PC-3 (cell line): Measurements from ENCODE around the gene ARHGEF3. TPM values are rescaled to one million over a fixed set of nuclear protein-coding genes. Genes with fewer than 3 reads are reported as not detected.

ENCODE experiments used
- ATAC-seq: fragments of 200-7000 bp; cut with Tn5 transposase; 2 replicates; pipeline ENCODE4 v1.9.1; 2020; ENCODE audit warnings: mild to moderate bottlenecking, moderate library complexity
- BruUV-seq: library from RNA; stranded (reverse); fragments of 400-500 nt; replicated peaks from 2 replicates; lab custom pipeline; 2021; lab: Mats Ljungman, UMichigan
- CTCF ChIA-PET: fragments of 300-600 bp; sonication (Branson Sonifier 250); formaldehyde crosslinking; loops from one replicate; lab custom pipeline; 2022; ENCODE audit warnings: antibody characterized with exemption; lab: Charles Lee
- POLR2A ChIA-PET: fragments of 300-600 bp; sonication (Branson Sonifier 250); formaldehyde crosslinking; loops from one replicate; lab custom pipeline; 2022; ENCODE audit warnings: antibody characterized with exemption; ENCODE audit not compliant: unreplicated experiment; lab: Charles Lee
- DNase-seq: peaks from one replicate; pipeline ENCODE4 v3.0.0-alpha.2; 2015
- H2AFZ ChIP-seq: fragments of 300-600 bp; sonication (generic); 2 replicates; pipeline ENCODE4 v1.6.0; 2016; ENCODE audit warnings: antibody characterized with exemption, low read length
- H3F3A ChIP-seq: fragments of 300-600 bp; sonication (generic); one replicate; pipeline ENCODE4 v1.6.0; 2017; ENCODE audit warnings: antibody characterized with exemption, low read length, control low read depth, mild to moderate bottlenecking; ENCODE audit not compliant: unreplicated experiment
- H3K27ac ChIP-seq: fragments of 300-600 bp; sonication (generic); 2 replicates; pipeline ENCODE4 v1.5.1; 2016; ENCODE audit warnings: mild to moderate bottlenecking, low read length
- H3K27me3 ChIP-seq: fragments of 300-600 bp; sonication (generic); 2 replicates; pipeline ENCODE4 v1.6.1; 2016; ENCODE audit warnings: low read length, mixed read lengths
- H3K36me3 ChIP-seq: fragments of 300-600 bp; sonication (generic); 2 replicates; pipeline ENCODE4 v1.6.1; 2016; ENCODE audit warnings: low read depth, mixed run types, low read length, mixed read lengths
- H3K4me1 ChIP-seq: fragments of 300-600 bp; sonication (generic); 2 replicates; pipeline ENCODE4 v1.5.1; 2016; ENCODE audit warnings: low read length; ENCODE audit not compliant: insufficient read depth
- H3K4me2 ChIP-seq: fragments of 300-600 bp; sonication (generic); 2 replicates; pipeline ENCODE4 v1.6.0; 2016; ENCODE audit warnings: low read length
- H3K4me3 ChIP-seq: fragments of 300-600 bp; sonication (generic); 2 replicates; pipeline ENCODE4 v1.5.1; 2016; ENCODE audit warnings: mild to moderate bottlenecking, low read length, mixed read lengths
- H3K79me2 ChIP-seq: fragments of 300-600 bp; sonication (generic); 2 replicates; pipeline ENCODE4 v1.6.1; 2017; ENCODE audit warnings: low read length, mixed read lengths
- H3K9ac ChIP-seq: fragments of 300-600 bp; sonication (generic); 2 replicates; pipeline ENCODE4 v1.6.0; 2016; ENCODE audit warnings: mild to moderate bottlenecking, low read length
- H3K9me2 ChIP-seq: fragments of 300-600 bp; sonication (generic); replicated peaks from 2 replicates; pipeline ENCODE4 v1.6.1; 2016; ENCODE audit warnings: mixed run types, low read length, mixed read lengths
- H3K9me3 ChIP-seq: fragments of 300-600 bp; sonication (generic); 2 replicates; pipeline ENCODE4 v1.6.1; 2016; ENCODE audit warnings: low read length, mixed read lengths
- H4K20me1 ChIP-seq: fragments of 300-600 bp; sonication (generic); 2 replicates; pipeline ENCODE4 v1.6.1; 2016; ENCODE audit warnings: low read length, mixed read lengths
- EZH2 ChIP-seq: fragments of 300-600 bp; sonication (generic); IDR thresholded peaks from one replicate; pipeline ENCODE4 v1.6.1; 2017; ENCODE audit warnings: antibody characterized with exemption, mild to moderate bottlenecking, low read length; ENCODE audit not compliant: unreplicated experiment
- EZH2phosphoT487 ChIP-seq: fragments of 300-600 bp; sonication (generic); IDR thresholded peaks from 2 replicates; pipeline ENCODE4 v1.6.1; 2018; ENCODE audit warnings: mild to moderate bottlenecking, antibody characterized with exemption, low read length, borderline replicate concordance
- intact Hi-C: fragments of 100-400 bp; cut with micrococcal nuclease; formaldehyde crosslinking; loops from 2 replicates; pipeline ENCODE4 v1.9.0; 2023
- total RNA-seq: library from RNA; depleted of rRNA; stranded (reverse); fragments of >200 nt; gene quantifications from 2 replicates; pipeline ENCODE4 v1.2.3, GENCODE V29; 2014
- TF ChIP-seq, protein P1 (sequence below): fragments of 300-600 bp; sonication (generic); conservative IDR thresholded peaks from 2 replicates; pipeline ENCODE4 v1.5.1; 2017; ENCODE audit warnings: antibody characterized with exemption, low read depth, mild to moderate bottlenecking, low read length

The ARHGEF3 gene
- total RNA-seq, 1 experiment from 2014 or later, result 8.7 TPM

DNA sequence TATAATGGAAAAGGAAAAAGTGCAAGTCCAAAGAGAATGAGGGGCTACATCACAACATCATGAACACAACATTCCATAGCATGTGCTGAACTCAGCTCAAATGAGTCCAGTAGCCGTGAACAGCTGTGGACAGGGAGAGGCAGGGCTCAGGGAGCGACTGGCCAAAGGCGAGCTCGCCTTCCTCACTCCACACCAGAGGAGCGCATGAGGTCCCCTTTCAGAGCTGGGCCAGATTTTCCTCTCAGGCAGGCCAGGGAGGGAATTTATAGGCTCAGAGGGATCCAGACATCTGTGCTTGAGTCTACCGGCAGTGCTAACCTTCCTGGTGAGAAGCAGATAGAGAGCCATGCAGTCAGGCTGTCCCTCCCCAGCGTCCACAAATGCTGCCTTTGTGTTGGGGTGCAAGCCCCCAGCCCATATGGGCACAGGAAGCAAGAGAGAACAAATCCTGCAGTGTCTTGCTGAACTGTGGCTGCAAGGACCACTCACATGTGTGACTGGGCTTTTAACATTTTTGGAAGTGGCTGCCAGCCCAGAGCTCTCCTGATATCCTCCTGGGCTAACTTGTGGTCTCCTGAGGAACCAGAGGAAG, 32.5 kb downstream of the ARHGEF3 start:
- DNase-seq (no peak), ATAC-seq (no peak)
- Histone ChIP-seq H3K36me3 (no peaks in the 10 kb centered on the region), H3K4me1 (no peaks in the 10 kb centered on the region), H3K27me3 (no peaks in the 10 kb centered on the region), H3F3A (no peaks in the 10 kb centered on the region), H2AFZ (no peak overlapping the region), H3K4me3 (no peak overlapping the region), H3K4me2 (no peak overlapping the region), H3K9ac (no peak overlapping the region), H3K79me2 (no peaks in the 10 kb centered on the region), H3K9me3 (no peaks in the 10 kb centered on the region), H3K9me2 (no peaks in the 10 kb centered on the region), H3K27ac (no peak overlapping the region), H4K20me1 (no peaks in the 10 kb centered on the region)
- ChIA-PET POLR2A (interaction anchor here (0.5 kb wide), 1 partner anchor 87 kb away, joined by 3 read pairs; no protein-coding TSS in a partner anchor), CTCF (no interaction called here)
- TF ChIP-seq, protein P1, sequence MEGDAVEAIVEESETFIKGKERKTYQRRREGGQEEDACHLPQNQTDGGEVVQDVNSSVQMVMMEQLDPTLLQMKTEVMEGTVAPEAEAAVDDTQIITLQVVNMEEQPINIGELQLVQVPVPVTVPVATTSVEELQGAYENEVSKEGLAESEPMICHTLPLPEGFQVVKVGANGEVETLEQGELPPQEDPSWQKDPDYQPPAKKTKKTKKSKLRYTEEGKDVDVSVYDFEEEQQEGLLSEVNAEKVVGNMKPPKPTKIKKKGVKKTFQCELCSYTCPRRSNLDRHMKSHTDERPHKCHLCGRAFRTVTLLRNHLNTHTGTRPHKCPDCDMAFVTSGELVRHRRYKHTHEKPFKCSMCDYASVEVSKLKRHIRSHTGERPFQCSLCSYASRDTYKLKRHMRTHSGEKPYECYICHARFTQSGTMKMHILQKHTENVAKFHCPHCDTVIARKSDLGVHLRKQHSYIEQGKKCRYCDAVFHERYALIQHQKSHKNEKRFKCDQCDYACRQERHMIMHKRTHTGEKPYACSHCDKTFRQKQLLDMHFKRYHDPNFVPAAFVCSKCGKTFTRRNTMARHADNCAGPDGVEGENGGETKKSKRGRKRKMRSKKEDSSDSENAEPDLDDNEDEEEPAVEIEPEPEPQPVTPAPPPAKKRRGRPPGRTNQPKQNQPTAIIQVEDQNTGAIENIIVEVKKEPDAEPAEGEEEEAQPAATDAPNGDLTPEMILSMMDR, result no peak
- TF ChIP-seq EZH2phosphoT487, result no peak
- TF ChIP-seq EZH2, result no peak
- BruUV-seq, result no TSS peak
- intact Hi-C loops, result no loop called here

- DNase-seq, result no peak
- CTCF ChIA-PET, result interaction anchor here (0.6 kb wide), 1 partner anchor 47 kb away, joined by 5 read pairs; no protein-coding TSS in a partner anchor
- Histone ChIP-seq H3K9me2 (no peaks in the 10 kb centered on the region), H3K36me3 (no peaks in the 10 kb centered on the region), H4K20me1 (no peaks in the 10 kb centered on the region), H3K4me1 (no peaks in the 10 kb centered on the region), H3K27ac (no peak overlapping the region), H3K79me2 (no peaks in the 10 kb centered on the region), H3K27me3 (no peaks in the 10 kb centered on the region), H3K9ac (no peak overlapping the region), H3K9me3 (no peaks in the 10 kb centered on the region), H3K4me3 (no peak overlapping the region), H2AFZ (no peak overlapping the region), H3F3A (no peaks in the 10 kb centered on the region), H3K4me2 (no peak overlapping the region)
- TF ChIP-seq, protein P1, result no peak
- TF ChIP-seq EZH2, result no peak
- TF ChIP-seq EZH2phosphoT487, result no peak
- no TSS peak for BruUV-seq
- POLR2A ChIA-PET, result no interaction called here
- no peak for ATAC-seq
- intact Hi-C loops, result no loop called here
These were observed 36.7 kb downstream of the ARHGEF3 start for GRCh38 chr3:56764904-56765547.

GRCh38 chr3:56764184-56764583, 37.6 kb downstream of the ARHGEF3 start:
- Histone ChIP-seq H3K27ac (no peak overlapping the region), H3K4me1 (no peaks in the 10 kb centered on the region), H3K27me3 (no peaks in the 10 kb centered on the region), H3K9me3 (no peaks in the 10 kb centered on the region), H3K4me3 (no peak overlapping the region), H2AFZ (no peak overlapping the region), H3K36me3 (no peaks in the 10 kb centered on the region), H3F3A (no peaks in the 10 kb centered on the region), H3K79me2 (no peaks in the 10 kb centered on the region), H4K20me1 (no peaks in the 10 kb centered on the region), H3K9me2 (no peaks in the 10 kb centered on the region), H3K4me2 (no peak overlapping the region), H3K9ac (no peak overlapping the region)
- intact Hi-C loops, result no loop called here
- POLR2A ChIA-PET, result interaction anchor here (0.6 to 0.7 kb wide), 2 partner anchors 9 to 114 kb away, joined by 3 to 7 read pairs; no protein-coding TSS in a partner anchor
- CTCF ChIA-PET, result no interaction called here
- BruUV-seq, result no TSS peak
- DNase-seq (no peak), ATAC-seq (no peak)
- TF ChIP-seq, protein P1, result no peak
- TF ChIP-seq EZH2 (no peak), EZH2phosphoT487 (no peak)
